SIG-M5 (cell line): ENCODE results near the gene TTC3.

ENCODE experiments used
- DNase-seq: peaks from one replicate; lab custom pipeline; 2025; lab: John Stamatoyannopoulos, UW

TTC3 gene

GRCh38 chr21:37059181-37059580 is 13.9 kb upstream of the TTC3 start:
- no peak for DNase-seq

GRCh38 chr21:37060296-37060695 is 12.8 kb upstream of the TTC3 start:
- DNase-seq = no peak

GRCh38 chr21:37061926-37062592 is 11.0 kb upstream of the TTC3 start:
- DNase-seq = no peak

- DNase-seq = no peak
Measured at GRCh38 chr21:37062593-37062935, 10.5 kb upstream of the TTC3 start.

- DNase-seq = no peak
Measured at GRCh38 chr21:37063433-37063832, 9.6 kb upstream of the TTC3 start.

GRCh38 chr21:37064841-37065240 is 8.2 kb upstream of the TTC3 start:
- DNase-seq = no peak

- DNase-seq = no peak
Measured at GRCh38 chr21:37065561-37066177, 7.4 kb upstream of the TTC3 start.

- no peak for DNase-seq
Measured at GRCh38 chr21:37071561-37072273, 1.3 kb upstream of the TTC3 start.

GRCh38 chr21:37072274-37072987 is 623 bp upstream of the TTC3 start:
- no peak for DNase-seq

GRCh38 chr21:37073417-37074196 is 553 bp downstream of the TTC3 start:
- no peak for DNase-seq

GRCh38 chr21:37074197-37074510 is 1.1 kb downstream of the TTC3 start:
- no peak for DNase-seq

GRCh38 chr21:37074546-37074945 is 1.5 kb downstream of the TTC3 start:
- DNase-seq = no peak

- DNase-seq = no peak
Measured at GRCh38 chr21:37075214-37075770, 2.2 kb downstream of the TTC3 start.

GRCh38 chr21:37076087-37076850 is 3.2 kb downstream of the TTC3 start:
- no peak for DNase-seq

- DNase-seq = no peak
Measured at GRCh38 chr21:37077403-37077802, 4.3 kb downstream of the TTC3 start.

- DNase-seq = no peak
Measured at GRCh38 chr21:37079211-37079824, 6.3 kb downstream of the TTC3 start.

- no peak for DNase-seq
Measured at GRCh38 chr21:37082375-37082774, 9.3 kb downstream of the TTC3 start.

GRCh38 chr21:37082856-37083528 is 9.9 kb downstream of the TTC3 start:
- DNase-seq = no peak

- no peak for DNase-seq
Measured at GRCh38 chr21:37085726-37086125, 12.7 kb downstream of the TTC3 start.

GRCh38 chr21:37087188-37087587 is 14.1 kb downstream of the TTC3 start:
- no peak for DNase-seq
